Adrenal gland (tissue), 5 donors: ENCODE results near the gene NRM.

Experiments used
- POLR2A ChIP-seq, 2 donors: fragments of 450-650 bp; IDR thresholded peaks; one replicate each; pipeline ENCODE4 v1.6.1; 2017; ENCODE audit warnings: antibody characterized with exemption in 2 of 2, mild to moderate bottlenecking in 2 of 2, moderate library complexity in 1 of 2
- TF ChIP-seq, protein P1 (sequence below), 6 experiments: fragments of 450-650 bp in 4 of 6; fragments of 200-600 bp in 2 of 6; sonication (generic) in 1 of 6; IDR thresholded peaks; 1 replicate in 5 of 6; 2 replicates in 1 of 6; pipeline versions ENCODE4 v1.5.1 to v1.8.0; 2016 to 2021; ENCODE audit warnings: antibody characterized with exemption in 6 of 6, mild to moderate bottlenecking in 2 of 6, moderate library complexity in 1 of 6
- donor health status: DM: no; HTN: no; CAD: no.

GRCh38 chr6:30670760-30671527, 19.8 kb downstream of the NRM start:
- TF ChIP-seq, protein P1, sequence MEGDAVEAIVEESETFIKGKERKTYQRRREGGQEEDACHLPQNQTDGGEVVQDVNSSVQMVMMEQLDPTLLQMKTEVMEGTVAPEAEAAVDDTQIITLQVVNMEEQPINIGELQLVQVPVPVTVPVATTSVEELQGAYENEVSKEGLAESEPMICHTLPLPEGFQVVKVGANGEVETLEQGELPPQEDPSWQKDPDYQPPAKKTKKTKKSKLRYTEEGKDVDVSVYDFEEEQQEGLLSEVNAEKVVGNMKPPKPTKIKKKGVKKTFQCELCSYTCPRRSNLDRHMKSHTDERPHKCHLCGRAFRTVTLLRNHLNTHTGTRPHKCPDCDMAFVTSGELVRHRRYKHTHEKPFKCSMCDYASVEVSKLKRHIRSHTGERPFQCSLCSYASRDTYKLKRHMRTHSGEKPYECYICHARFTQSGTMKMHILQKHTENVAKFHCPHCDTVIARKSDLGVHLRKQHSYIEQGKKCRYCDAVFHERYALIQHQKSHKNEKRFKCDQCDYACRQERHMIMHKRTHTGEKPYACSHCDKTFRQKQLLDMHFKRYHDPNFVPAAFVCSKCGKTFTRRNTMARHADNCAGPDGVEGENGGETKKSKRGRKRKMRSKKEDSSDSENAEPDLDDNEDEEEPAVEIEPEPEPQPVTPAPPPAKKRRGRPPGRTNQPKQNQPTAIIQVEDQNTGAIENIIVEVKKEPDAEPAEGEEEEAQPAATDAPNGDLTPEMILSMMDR (IDR thresholded peaks at IDR 0.05): peak in 2 of 6 experiments; percentile 6 to 7
- no peak for TF ChIP-seq POLR2A (IDR thresholded peaks at IDR 0.05)
